B cell (primary cell): ENCODE data around the gene DHX35. TPM values are rescaled to one million over a fixed set of nuclear protein-coding genes. Genes with fewer than 3 reads are reported as not detected.

Source experiments
- ATAC-seq: fragments of 200-7000 bp; cut with Tn5 transposase; one replicate; pipeline ENCODE4 v1.10.0; 2021; ENCODE audit warnings: low read depth, mild to moderate bottlenecking, moderate number of reproducible peaks, moderate library complexity
- CTCF ChIA-PET: fragments of 350-600 bp; sonication (Branson Sonifier 250); formaldehyde crosslinking; loops from one replicate; lab custom pipeline; 2021; ENCODE audit warnings: antibody characterized with exemption, inconsistent platforms; lab: Charles Lee
- POLR2A ChIA-PET: fragments of 350-600 bp; sonication (Branson Sonifier 250); formaldehyde crosslinking; loops from one replicate; lab custom pipeline; 2021; ENCODE audit warnings: antibody characterized with exemption; lab: Charles Lee
- DNase-seq: peaks from one replicate; pipeline ENCODE4 v3.0.0; 2013
- H2AFZ ChIP-seq: 2 replicates; pipeline ENCODE4 v1.6.1; 2012; ENCODE audit warnings: mild to moderate bottlenecking, low read depth, low read length; ENCODE audit not compliant: insufficient read depth, poor library complexity, severe bottlenecking
- H3K27ac ChIP-seq, 2 donors: 1 replicate in 1 of 2; 2 replicates in 1 of 2; pipeline ENCODE4 v1.5.1; 2012 to 2013; ENCODE audit warnings: low read length in 2 of 2, mild to moderate bottlenecking in 2 of 2, moderate library complexity in 1 of 2
- H3K27me3 ChIP-seq, 4 experiments: fragments of 200-600 bp in 1 of 4; sonication (generic) in 1 of 4; replicated peaks in 1 of 4; 1 replicate in 2 of 4; 2 replicates in 2 of 4; pipeline versions ENCODE4 v1.6.1 to v1.7.0; 2013 to 2016; ENCODE audit warnings: low read length in 3 of 4, mild to moderate bottlenecking in 2 of 4, mixed read lengths in 1 of 4, moderate library complexity in 1 of 4; ENCODE audit not compliant: insufficient read depth in 4 of 4, control insufficient read depth in 3 of 4; ENCODE audit errors: control extremely low read depth in 1 of 4
- H3K36me3 ChIP-seq, 2 experiments: replicated peaks in 1 of 2; 1 replicate in 1 of 2; 2 replicates in 1 of 2; pipeline versions ENCODE4 v1.6.1 to v1.7.1; 2013; ENCODE audit warnings: low read length in 1 of 2; ENCODE audit not compliant: insufficient read depth in 2 of 2, control insufficient read depth in 1 of 2; ENCODE audit errors: control extremely low read depth in 1 of 2, extremely low read depth in 1 of 2
- H3K4me1 ChIP-seq, 2 donors: fragments of 200-600 bp in 1 of 2; sonication (generic) in 1 of 2; 1 replicate in 1 of 2; 2 replicates in 1 of 2; pipeline versions ENCODE4 v1.5.1 to v1.6.1; 2013 to 2017; ENCODE audit warnings: low read length in 2 of 2; ENCODE audit not compliant: control insufficient read depth in 2 of 2, insufficient read depth in 2 of 2
- H3K4me2 ChIP-seq: replicated peaks from 2 replicates; pipeline ENCODE3; 2012; ENCODE audit warnings: mild to moderate bottlenecking, low read depth, low read length; ENCODE audit not compliant: poor library complexity, severe bottlenecking
- H3K4me3 ChIP-seq, 5 experiments: fragments of 200-600 bp in 1 of 5; sonication (generic) in 1 of 5; 1 replicate in 3 of 5; 2 replicates in 2 of 5; pipeline versions ENCODE4 v1.5.1 to v1.7.0; 2011 to 2016; ENCODE audit warnings: low read length in 4 of 5, mild to moderate bottlenecking in 4 of 5, low read depth in 2 of 5, control low read depth in 1 of 5, moderate library complexity in 1 of 5; ENCODE audit not compliant: insufficient read depth in 1 of 5; ENCODE audit errors: control extremely low read depth in 1 of 5, extremely low read depth in 1 of 5
- H3K79me2 ChIP-seq: fragments of 200-600 bp; sonication (generic); one replicate; pipeline ENCODE4 v1.6.0; 2016; ENCODE audit warnings: low read length; ENCODE audit not compliant: control insufficient read depth, insufficient read depth
- H3K9ac ChIP-seq: fragments of 200-600 bp; sonication (generic); 2 replicates; pipeline ENCODE4 v1.6.1; 2017; ENCODE audit warnings: mild to moderate bottlenecking, low read length, moderate library complexity
- H3K9me3 ChIP-seq, 3 donors: one replicate each; pipeline versions ENCODE4 v1.6.1 to v1.7.1; 2013; ENCODE audit warnings: low read length in 2 of 3; ENCODE audit not compliant: control insufficient read depth in 2 of 3, insufficient read depth in 1 of 3; ENCODE audit errors: control extremely low read depth in 1 of 3
- H4K20me1 ChIP-seq: 2 replicates; pipeline ENCODE4 v1.6.0; 2012; ENCODE audit warnings: mild to moderate bottlenecking, low read length; ENCODE audit not compliant: insufficient read depth, control insufficient read depth, poor library complexity, severe bottlenecking
- H3K27ac Mint-ChIP-seq: one replicate; pipeline ENCODE4 v1.8.0; 2021; ENCODE audit warnings: mixed read lengths
- H3K27me3 Mint-ChIP-seq: one replicate; pipeline ENCODE4 v1.8.0; 2021; ENCODE audit warnings: mixed read lengths
- H3K4me1 Mint-ChIP-seq: one replicate; pipeline ENCODE4 v1.8.0; 2021; ENCODE audit warnings: mixed read lengths
- H3K4me3 Mint-ChIP-seq: one replicate; pipeline ENCODE4 v1.8.0; 2021; ENCODE audit warnings: mixed read lengths
- H3K9me3 Mint-ChIP-seq: one replicate; pipeline ENCODE4 v1.8.0; 2022; ENCODE audit warnings: mixed read lengths; ENCODE audit not compliant: insufficient read depth
- CTCF ChIP-seq: fragments of 200-600 bp; IDR thresholded peaks from one replicate; pipeline ENCODE4 v1.8.0; 2022; ENCODE audit warnings: antibody characterized with exemption, mild to moderate bottlenecking
- EZH2 ChIP-seq: IDR thresholded peaks from 2 replicates; pipeline ENCODE4 v1.6.1; 2012; ENCODE audit warnings: borderline replicate concordance, low read depth, mild to moderate bottlenecking, moderate library complexity, low read length; ENCODE audit not compliant: insufficient read depth, poor library complexity, severe bottlenecking
- WGBS: methylation state at CpG from one replicate; pipeline ENCODE4 v1.1.5; 2013; ENCODE audit warnings: missing lambda C conversion rate; ENCODE audit not compliant: insufficient coverage; 5-methylcytosine and 5-hydroxymethylcytosine counted together
- intact Hi-C: fragments of 100-400 bp; cut with micrococcal nuclease; formaldehyde crosslinking; loops from one replicate; pipeline ENCODE4 v1.10.0; 2022
- polyA plus RNA-seq: library from polyadenylated mRNA; depleted of rRNA; stranded (reverse); fragments of >200 nt; gene quantifications from 2 replicates; pipeline ENCODE4 v1.2.3, GENCODE V29; 2012
- total RNA-seq, 2 donors: library from RNA; stranded (reverse); fragments of 120-200 nt in 1 of 2; gene quantifications; 1 replicate in 1 of 2; 2 replicates in 1 of 2; pipeline versions ENCODE4 v1.2.3 to v1.2.4, GENCODE V29; 2013 to 2022

Gene DHX35
- total and polyA plus RNA-seq, 2 donors (not counting 1 experiment from before 2014, with no cell fraction given): 7.5 to 12.4 TPM

GRCh38 chr20:38935967-38936407 is 26.2 kb upstream of the DHX35 start:
- H3K27me3 ChIP-seq: no peaks in the 10 kb centered on the region
- CTCF ChIA-PET: interaction anchor here (1.0 to 1.3 kb wide), 3 partner anchors 27 to 301 kb away, joined by 3 to 4 read pairs (median 3); partner anchors contain the start of gene DHX35
- H3K4me1 ChIP-seq: no peaks in the 10 kb centered on the region
- H3K27ac ChIP-seq: no peak overlapping the region
- no peak overlapping the region for H3K9ac ChIP-seq
- H3K79me2 ChIP-seq: peaks cover 65% of the 10 kb centered on the region
- TF ChIP-seq CTCF (no peak), EZH2 (no peak)
- H3K4me3 ChIP-seq: no peak overlapping the region
- Mint-ChIP-seq H3K27me3 (no peaks in the 10 kb centered on the region), H3K9me3 (no peaks in the 10 kb centered on the region), H3K4me1 (no peaks in the 10 kb centered on the region), H3K27ac (no peak overlapping the region), H3K4me3 (no peak overlapping the region)
- DNase-seq (no peak), ATAC-seq (no peak)
- no peaks in the 10 kb centered on the region for H3K36me3 ChIP-seq
- POLR2A ChIA-PET: no interaction called here
- intact Hi-C loops: loop anchor here (1.0 kb wide), 1 partner anchor 290 kb away; no protein-coding TSS in a partner anchor
- no peaks in the 10 kb centered on the region for H4K20me1 ChIP-seq
- WGBS: 87% methylated on average over 3 of the region's 5 CpGs
- H3K9me3 ChIP-seq: no peaks in the 10 kb centered on the region
- H3K4me2 ChIP-seq: no peak overlapping the region
- no peak overlapping the region for H2AFZ ChIP-seq

GRCh38 chr20:38937000-38937399 is 25.1 kb upstream of the DHX35 start:
- no peaks in the 10 kb centered on the region for H3K4me1 Mint-ChIP-seq
- H3K27ac ChIP-seq: no peak overlapping the region
- H4K20me1 ChIP-seq: no peaks in the 10 kb centered on the region
- no peaks in the 10 kb centered on the region for H3K4me1 ChIP-seq
- ATAC-seq (no peak), DNase-seq (no peak)
- H3K27me3 Mint-ChIP-seq: no peaks in the 10 kb centered on the region
- H3K4me3 Mint-ChIP-seq: no peak overlapping the region
- H3K4me2 ChIP-seq: no peak overlapping the region
- no peaks in the 10 kb centered on the region for H3K9me3 ChIP-seq
- H3K79me2 ChIP-seq: peaks cover 57% of the 10 kb centered on the region
- CTCF ChIA-PET: interaction anchor here (1.0 to 1.3 kb wide), 3 partner anchors 26 to 302 kb away, joined by 3 to 4 read pairs (median 3); partner anchors contain the start of gene DHX35
- no peak overlapping the region for H2AFZ ChIP-seq
- H3K9ac ChIP-seq: no peak overlapping the region
- POLR2A ChIA-PET: no interaction called here
- intact Hi-C loops: no loop called here
- peaks cover 0 to under 1% of the 10 kb centered on the region in 2 experiments for H3K36me3 ChIP-seq
- no peaks in the 10 kb centered on the region for H3K27me3 ChIP-seq
- no peak overlapping the region for H3K4me3 ChIP-seq
- WGBS: 93% methylated on average over 5 of the region's 5 CpGs
- no peaks in the 10 kb centered on the region for H3K9me3 Mint-ChIP-seq
- TF ChIP-seq CTCF (no peak), EZH2 (no peak)
- no peak overlapping the region for H3K27ac Mint-ChIP-seq
